HFFc6 (cell line): Measurements from ENCODE around the gene PITPNB. TPM values are rescaled to one million over a fixed set of nuclear protein-coding genes. Genes with fewer than 3 reads are reported as not detected.
A peak's percentile ranks its signal among the peaks of the same experiment; 100 is the strongest.

Experiments used
- DNase-seq: peaks from one replicate; pipeline ENCODE4 v3.0.0-alpha.2; 2018
- H3K27ac Mint-ChIP-seq: 2 replicates; pipeline ENCODE4 v1.8.0; 2020; ENCODE audit warnings: mild to moderate bottlenecking, mixed read lengths
- H3K27me3 Mint-ChIP-seq: 2 replicates; pipeline ENCODE4 v1.8.0; 2021; ENCODE audit warnings: mild to moderate bottlenecking, moderate library complexity, mixed read lengths; ENCODE audit not compliant: insufficient read depth
- H3K36me3 Mint-ChIP-seq: 2 replicates; pipeline ENCODE4 v1.8.0; 2021; ENCODE audit warnings: low read depth, mixed read lengths
- H3K4me1 Mint-ChIP-seq: 2 replicates; pipeline ENCODE4 v1.8.0; 2020; ENCODE audit warnings: low read depth, mixed read lengths
- H3K4me3 Mint-ChIP-seq: 2 replicates; pipeline ENCODE4 v1.8.0; 2020; ENCODE audit warnings: mild to moderate bottlenecking, moderate library complexity, mixed read lengths
- H3K9me3 Mint-ChIP-seq: 2 replicates; pipeline ENCODE4 v1.8.0; 2020; ENCODE audit warnings: mild to moderate bottlenecking, mixed read lengths
- total RNA-seq, 6 experiments: library from RNA; stranded (reverse); fragmentation: NEBNext Ultra II Directional; extraction: Animal tissue kit (Norgen Biotek cat#: 25700); gene quantifications; 2 replicates in 1 of 6; 3 replicates in 5 of 6; pipeline ENCODE4 v1.2.3, GENCODE V29; 2021
- TF ChIP-seq, protein P1 (sequence below): fragments of 200-600 bp; sonication (generic); IDR thresholded peaks from 2 replicates; pipeline ENCODE4 v1.5.0; 2021; ENCODE audit warnings: antibody characterized with exemption, mild to moderate bottlenecking

Gene PITPNB
- total RNA-seq, 6 experiments from 2014 or later, result 54.3 to 80.5 (median 74.8) TPM

DNA sequence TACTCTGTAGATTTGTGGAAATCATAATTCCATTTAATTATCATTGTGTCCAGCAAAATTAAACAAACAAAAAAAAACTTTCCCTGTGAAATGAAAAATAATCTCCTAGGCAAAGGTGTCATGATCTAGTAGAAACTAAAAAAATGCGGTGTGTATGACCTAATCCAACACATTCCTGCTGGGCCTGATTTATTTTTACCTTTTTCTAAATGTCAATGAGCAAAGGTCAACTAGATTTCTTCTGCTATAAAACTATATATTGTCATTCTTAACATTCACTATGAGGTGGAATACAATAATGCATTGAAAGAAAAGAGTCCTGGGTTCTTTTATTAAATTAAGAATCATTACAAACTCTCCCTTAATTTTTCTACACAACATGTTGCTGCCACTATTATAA, 60.4 kb downstream of the PITPNB start:
- Mint-ChIP-seq H3K4me3 (peak overlapping the region; percentile 64), H3K27me3 (no peaks in the 10 kb centered on the region), H3K27ac (peak overlapping the region; percentile 82; the same call in 1 of the 2 replicates), H3K9me3 (no peaks in the 10 kb centered on the region), H3K4me1 (peaks cover 72% of the 10 kb centered on the region), H3K36me3 (peaks cover 40% of the 10 kb centered on the region)
- TF ChIP-seq, protein P1, sequence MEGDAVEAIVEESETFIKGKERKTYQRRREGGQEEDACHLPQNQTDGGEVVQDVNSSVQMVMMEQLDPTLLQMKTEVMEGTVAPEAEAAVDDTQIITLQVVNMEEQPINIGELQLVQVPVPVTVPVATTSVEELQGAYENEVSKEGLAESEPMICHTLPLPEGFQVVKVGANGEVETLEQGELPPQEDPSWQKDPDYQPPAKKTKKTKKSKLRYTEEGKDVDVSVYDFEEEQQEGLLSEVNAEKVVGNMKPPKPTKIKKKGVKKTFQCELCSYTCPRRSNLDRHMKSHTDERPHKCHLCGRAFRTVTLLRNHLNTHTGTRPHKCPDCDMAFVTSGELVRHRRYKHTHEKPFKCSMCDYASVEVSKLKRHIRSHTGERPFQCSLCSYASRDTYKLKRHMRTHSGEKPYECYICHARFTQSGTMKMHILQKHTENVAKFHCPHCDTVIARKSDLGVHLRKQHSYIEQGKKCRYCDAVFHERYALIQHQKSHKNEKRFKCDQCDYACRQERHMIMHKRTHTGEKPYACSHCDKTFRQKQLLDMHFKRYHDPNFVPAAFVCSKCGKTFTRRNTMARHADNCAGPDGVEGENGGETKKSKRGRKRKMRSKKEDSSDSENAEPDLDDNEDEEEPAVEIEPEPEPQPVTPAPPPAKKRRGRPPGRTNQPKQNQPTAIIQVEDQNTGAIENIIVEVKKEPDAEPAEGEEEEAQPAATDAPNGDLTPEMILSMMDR, result no peak
- no peak for DNase-seq

DNA sequence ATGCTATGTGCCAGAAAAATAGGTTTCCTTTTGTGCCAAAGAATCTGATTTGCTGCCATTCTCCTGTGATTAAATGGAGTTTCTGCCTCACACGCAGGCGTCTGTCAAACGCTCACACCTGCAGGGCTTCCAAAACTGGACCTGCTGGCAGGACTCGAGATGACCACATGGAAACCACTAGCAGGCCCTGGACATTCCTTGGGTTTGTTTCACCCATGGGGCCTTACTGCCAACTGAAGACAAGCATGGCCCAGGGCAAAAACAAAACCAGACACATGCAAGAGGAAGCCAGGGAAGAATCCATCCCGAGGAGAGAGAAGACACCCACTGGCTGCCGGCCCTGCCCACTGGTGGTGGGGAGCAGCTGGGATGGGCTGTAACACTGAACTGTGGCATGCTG, 61.6 kb downstream of the PITPNB start:
- H3K36me3 Mint-ChIP-seq, result peaks cover 46% of the 10 kb centered on the region
- no peaks in the 10 kb centered on the region for H3K27me3 Mint-ChIP-seq
- H3K9me3 Mint-ChIP-seq, result no peaks in the 10 kb centered on the region
- H3K4me3 Mint-ChIP-seq, result peak overlapping the region; percentile 64
- peak; percentile 71 for DNase-seq
- H3K27ac Mint-ChIP-seq, result peak overlapping the region; percentile 82
- peaks cover 72% of the 10 kb centered on the region for H3K4me1 Mint-ChIP-seq
- TF ChIP-seq, protein P1, result no peak; the same call in 1 of the 2 replicates

DNA sequence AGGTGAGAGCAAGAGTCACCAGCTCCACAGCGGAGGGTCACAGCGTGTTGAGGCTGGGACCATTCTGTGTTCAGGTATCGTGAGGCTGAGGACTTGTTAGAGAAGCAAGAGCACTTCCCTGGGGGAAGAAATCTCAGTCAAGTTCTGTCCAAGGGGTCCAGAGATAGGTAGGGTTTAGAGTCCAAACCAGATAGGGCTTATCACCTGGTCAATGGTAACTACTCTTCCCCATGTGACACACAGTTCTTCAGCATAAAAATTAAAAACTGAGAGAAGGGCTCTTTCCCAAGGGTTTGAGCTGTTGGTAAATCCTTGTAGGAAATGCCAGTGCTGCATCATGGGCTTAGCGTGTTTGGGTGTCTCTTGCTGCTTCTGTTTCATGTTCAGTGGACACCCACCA, 62.7 kb downstream of the PITPNB start:
- TF ChIP-seq, protein P1, result no peak
- DNase-seq, result no peak
- H3K4me3 Mint-ChIP-seq, result no peak overlapping the region
- H3K27ac Mint-ChIP-seq, result peak overlapping the region; percentile 16
- H3K4me1 Mint-ChIP-seq, result peaks cover 75% of the 10 kb centered on the region
- no peaks in the 10 kb centered on the region for H3K27me3 Mint-ChIP-seq
- peaks cover 47% of the 10 kb centered on the region for H3K36me3 Mint-ChIP-seq
- no peaks in the 10 kb centered on the region for H3K9me3 Mint-ChIP-seq

DNA sequence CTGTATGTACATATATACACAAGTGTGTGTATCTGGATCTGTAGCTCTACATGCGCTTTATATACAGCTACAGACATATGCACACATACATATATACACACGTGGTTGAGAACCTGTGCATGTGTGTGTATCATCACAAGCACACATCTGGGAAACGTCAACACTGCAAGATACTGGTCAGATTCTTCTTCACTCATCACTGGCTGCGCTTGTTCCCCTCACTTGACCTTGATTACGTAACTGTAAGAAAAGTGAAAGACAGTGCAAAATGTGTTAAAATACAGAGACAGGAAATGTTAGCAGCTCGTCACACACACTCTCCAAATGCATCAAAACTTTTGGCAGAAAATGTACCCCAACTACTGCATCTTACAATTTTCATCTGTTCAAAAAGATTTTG, 65.6 kb downstream of the PITPNB start:
- Mint-ChIP-seq H3K27ac (0 out of 2 replicates have a peak overlapping the region, but pooled peaks have one; percentile 40), H3K27me3 (no peaks in the 10 kb centered on the region; the same call in 1 of the 2 replicates), H3K4me1 (peaks cover 52% of the 10 kb centered on the region), H3K9me3 (no peaks in the 10 kb centered on the region), H3K36me3 (peaks cover 64% of the 10 kb centered on the region), H3K4me3 (no peak overlapping the region)
- TF ChIP-seq, protein P1, result no peak
- no peak for DNase-seq

DNA sequence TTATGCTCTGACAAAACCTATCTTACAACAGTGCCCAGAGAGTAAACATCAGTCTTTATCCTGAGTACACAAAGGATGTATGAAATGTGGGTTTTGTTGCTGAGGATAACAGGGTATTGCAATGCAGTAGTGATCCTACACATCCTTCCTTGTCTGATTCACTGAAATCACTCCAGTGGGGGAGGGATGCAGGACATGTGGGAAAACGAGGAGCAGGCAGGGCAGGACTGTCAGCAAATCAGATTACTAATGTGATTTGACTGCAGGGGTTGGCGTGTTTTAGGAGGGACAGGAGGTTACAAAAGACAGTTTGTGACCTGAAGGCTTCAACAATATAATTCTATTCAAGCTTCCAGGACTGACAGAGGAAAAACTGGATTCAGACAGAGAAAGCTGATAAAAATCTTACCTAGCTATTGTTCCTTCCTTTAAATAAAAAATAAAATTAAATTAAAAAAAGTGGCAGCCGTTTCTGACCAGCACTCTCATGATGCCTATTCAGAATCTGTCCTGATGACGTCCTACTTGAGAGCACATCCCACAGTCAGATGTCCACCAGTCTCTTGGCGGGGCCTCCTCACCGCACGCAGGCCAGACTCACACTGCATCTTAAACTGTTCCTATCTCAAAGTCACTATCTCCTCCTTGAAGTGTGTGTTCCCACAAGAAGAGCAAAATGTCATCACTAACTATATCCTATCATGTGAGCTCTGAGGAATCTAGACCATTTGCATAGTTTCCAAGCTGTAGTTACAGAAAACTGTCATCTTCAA, 66.9 kb downstream of the PITPNB start:
- peaks cover 40% of the 10 kb centered on the region for H3K4me1 Mint-ChIP-seq
- H3K4me3 Mint-ChIP-seq, result no peak overlapping the region
- H3K27ac Mint-ChIP-seq, result peak overlapping the region; percentile 24; the same call in 1 of the 2 replicates
- TF ChIP-seq, protein P1, result no peak
- no peaks in the 10 kb centered on the region; the same call in 1 of the 2 replicates for H3K27me3 Mint-ChIP-seq
- no peaks in the 10 kb centered on the region for H3K9me3 Mint-ChIP-seq
- H3K36me3 Mint-ChIP-seq, result peaks cover 64% of the 10 kb centered on the region
- no peak for DNase-seq
